ENCODE results near the gene ALDH16A1.

- no peak for TF ChIP-seq CTCF (conservative IDR thresholded peaks at IDR 0.05; ENCODE audit: low read length)
- TF ChIP-seq EZH2phosphoT487 (IDR thresholded peaks at IDR 0.05; ENCODE audit: borderline replicate concordance) = no peak
These were observed 15.2 kb downstream of the ALDH16A1 start for GRCh38 chr19:49468199-49468598.

Data from Loucy (cell line).